HG03432 (cell line): ENCODE measurements around the gene RGS8.
A peak's percentile ranks its signal among the peaks of the same experiment; 100 is the strongest.

ENCODE experiments used
- ATAC-seq: cut with Tn5 transposase; IDR thresholded peaks from one replicate; pipeline ENCODE4 v1.9.1; 2021; ENCODE audit warnings: mild to moderate bottlenecking, moderate library complexity; ENCODE audit not compliant: unreplicated experiment

RGS8 gene, protein sequence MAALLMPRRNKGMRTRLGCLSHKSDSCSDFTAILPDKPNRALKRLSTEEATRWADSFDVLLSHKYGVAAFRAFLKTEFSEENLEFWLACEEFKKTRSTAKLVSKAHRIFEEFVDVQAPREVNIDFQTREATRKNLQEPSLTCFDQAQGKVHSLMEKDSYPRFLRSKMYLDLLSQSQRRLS

DNA sequence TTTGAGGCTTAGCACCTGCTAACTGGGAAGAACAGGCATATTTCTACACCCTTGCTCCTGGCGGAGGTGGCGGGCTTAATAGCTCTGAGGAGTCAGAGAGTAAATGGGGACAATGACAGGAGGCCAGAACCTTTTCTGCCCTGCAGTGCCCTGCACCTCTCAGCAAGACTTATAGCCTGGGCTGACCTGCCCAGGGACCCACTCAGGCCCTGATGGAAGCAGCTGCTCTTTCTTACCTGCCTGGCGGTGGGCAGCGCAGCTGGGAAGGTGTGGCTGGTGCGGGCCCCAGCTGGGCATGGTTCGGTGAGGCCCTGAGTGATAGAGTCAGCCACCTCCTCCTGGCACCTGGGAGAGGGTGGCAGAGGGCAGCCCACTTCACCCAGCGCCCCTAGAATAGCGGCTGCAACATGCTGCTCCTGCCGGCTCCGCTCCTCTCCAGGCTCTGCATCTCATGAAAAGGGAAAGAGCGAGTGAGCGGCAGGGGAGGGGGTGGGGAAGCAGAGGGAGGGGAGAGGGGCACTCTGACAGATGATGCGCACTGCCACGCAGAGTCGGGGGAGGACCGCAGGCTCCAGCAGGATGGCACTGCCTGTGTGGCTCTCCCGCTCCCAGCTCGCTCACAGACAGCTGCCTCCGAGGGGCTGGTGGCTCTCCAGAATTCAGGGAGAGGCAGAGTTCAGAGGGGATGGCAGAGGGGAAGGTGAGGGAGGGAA lies at the start of gene RGS8:
Gene RGS8 (minus strand): TSS at position 472 of the 713 bp plus-strand sequence. CDS start 14,938 bp downstream, outside the sequence.
- ATAC-seq, result no peak

DNA sequence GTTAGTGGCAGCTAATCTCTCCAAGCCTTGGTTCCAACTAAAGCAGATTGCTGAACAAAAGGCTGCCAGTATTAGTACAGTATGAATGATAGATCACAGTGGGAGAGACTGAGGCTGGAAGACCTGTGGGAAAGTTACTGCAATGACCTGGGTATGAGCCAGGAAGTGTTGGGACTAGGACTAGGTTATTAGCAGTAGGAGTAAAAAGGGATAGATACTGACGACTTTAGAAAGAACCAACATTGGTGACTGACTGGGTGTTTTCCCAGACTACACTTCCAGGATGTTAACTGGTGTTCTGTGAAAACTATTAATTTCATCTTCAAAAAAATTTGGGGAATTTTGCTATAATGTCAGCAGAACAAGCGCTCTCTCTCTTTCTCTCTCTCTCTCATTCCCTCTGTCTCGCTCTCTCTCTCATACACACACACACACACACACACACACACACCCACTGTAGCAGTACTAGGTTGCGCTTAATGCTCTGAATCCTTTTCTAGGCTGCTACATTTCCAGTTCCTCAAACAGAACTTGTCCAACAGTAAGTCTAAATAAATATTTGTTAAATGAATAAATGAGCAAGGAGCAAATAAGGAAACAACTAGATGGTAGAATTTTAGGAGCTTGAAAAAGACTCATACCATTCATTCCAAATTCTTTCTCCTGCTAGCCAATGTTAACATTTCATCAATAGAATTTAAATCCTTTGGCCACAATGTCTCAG lies 47.6 kb upstream of the RGS8 start:
- ATAC-seq, result no peak

DNA sequence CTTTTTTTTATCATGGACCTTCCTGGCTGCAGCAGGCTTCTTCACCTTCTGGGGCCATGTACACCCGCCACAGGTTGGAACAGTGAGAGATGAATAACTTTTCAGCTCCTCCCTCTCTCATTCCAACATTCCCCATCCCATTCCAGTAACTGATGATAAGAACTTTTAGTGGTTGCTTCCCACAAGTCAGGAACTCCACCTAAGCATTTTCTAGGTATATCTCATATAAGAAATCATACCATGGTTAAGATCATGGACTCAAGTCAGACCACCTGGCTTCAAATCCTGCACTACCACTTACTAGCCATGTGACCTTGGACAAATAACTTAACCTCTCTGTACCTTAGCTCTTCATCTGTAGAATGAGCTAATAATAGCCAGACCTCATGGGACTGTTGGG lies 42.5 kb upstream of the RGS8 start:
- no peak for ATAC-seq

DNA sequence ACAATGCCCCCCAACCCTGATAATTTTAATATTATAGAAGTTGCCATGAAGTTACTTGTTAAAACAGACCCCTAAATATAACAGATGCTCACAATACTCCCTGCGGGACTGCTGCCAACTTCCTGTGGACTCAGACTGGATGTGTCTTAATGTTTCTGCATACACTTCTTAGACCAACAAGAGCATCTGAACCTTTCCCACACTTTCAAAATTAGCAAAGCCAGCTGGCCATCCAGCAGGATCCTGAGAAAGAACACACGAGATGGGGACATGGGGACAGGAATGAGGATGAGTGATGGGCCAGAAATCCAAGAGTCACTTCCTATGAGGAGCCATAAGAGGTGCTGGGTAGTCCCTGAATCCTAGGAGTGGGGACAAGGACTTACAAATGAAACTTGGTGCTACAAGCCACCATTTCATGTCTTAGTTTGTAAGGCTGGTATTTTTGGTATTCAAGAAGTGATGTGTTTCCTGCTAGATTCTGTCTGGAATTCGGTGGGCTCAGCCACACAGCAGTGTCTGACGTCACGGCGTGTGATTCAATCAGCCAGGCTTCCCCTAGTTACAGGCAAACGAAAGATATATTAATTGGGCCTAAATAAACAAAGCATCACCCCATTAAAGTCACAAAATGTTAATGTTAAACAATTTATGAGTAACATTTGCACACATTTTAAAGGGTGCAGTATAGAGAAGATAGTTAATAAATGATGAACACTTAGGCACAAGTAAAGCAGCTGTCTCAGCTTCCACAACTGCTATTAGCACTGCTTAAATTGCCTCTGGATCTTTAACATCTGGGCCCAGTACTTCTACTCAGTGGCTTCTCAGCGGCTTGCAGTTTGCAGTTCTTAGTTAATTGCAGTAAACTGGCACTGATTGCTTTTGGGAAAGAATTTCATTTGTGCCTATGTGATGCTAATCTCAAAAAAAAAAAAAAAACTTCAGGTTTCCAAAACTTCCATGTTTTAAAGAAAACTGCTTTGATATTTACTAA lies 41.2 kb upstream of the RGS8 start:
- ATAC-seq, result no peak

DNA sequence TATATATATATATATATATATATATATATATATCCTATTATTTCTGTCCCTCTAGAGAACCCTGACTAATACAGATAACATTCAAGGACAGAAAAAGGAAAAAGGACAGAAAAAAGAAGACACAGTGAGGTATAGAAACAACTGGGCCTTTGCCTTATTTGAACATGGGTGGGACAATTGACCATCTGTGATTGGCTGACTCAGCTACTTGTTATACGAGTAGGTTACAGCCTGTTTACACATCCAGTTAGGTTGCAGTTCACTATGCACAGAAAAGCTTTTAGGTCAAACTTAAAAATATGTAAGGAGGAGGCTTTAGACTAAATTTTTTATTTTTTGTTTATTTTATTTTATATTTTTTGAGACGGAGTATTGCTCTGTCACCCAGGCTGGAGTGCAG lies 39.8 kb upstream of the RGS8 start:
- no peak for ATAC-seq

DNA sequence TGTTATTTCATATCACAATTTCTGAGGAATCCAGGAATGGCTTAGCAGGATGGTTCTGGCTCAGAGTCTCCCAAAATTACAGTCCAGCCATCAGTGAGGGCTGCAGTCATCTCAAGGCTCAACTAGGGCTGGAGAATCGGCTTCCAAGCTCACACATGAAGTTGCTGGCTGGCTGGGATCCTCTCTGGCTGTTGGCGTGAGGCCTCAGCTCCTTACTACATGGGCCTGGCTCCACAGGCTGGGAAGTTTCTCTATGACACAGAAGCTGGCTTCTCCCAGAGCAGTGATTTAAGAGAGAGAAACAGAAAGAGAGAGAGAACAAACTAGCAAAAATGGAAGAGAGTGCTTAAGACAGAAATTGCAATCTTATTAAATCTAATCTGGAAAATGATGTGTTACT lies 38.8 kb upstream of the RGS8 start:
- no peak for ATAC-seq

DNA sequence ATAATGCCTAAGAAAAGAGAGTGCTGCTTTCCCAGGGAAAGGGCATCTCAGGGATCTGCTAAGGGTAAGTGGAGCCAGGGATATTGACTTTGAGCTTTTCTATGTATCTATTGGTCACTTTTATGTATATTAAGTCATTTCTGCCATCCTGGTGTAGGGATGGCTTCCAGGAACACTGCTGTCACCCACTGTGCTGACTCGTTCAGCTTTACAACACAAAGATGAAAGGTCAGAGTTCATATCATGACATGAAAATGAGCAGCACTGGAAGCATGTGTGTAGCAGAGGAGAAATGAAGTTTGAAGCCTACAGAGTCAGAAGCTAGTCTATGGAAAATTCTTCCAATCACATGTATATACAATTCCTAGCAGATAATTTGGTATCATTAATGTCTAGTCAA lies 37.1 kb upstream of the RGS8 start:
- no peak for ATAC-seq

DNA sequence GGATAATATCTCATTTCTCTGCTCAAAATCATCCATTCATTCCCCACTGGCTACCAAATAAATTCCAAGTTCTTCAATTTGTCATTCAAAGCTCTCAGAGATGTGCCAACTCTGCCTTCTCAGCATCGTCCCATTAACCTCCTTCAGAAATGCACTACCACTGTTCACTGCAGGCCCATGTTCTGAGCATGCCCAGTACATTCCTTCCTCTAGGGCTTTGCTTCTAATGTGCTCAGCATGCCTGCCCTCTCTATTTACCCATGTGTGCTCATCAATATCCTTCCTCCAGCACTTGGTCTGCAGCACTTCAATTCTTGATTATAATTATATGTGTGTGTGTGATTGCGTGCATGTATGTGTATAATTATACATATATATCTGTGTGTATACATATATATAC lies 36.1 kb upstream of the RGS8 start:
- no peak for ATAC-seq

DNA sequence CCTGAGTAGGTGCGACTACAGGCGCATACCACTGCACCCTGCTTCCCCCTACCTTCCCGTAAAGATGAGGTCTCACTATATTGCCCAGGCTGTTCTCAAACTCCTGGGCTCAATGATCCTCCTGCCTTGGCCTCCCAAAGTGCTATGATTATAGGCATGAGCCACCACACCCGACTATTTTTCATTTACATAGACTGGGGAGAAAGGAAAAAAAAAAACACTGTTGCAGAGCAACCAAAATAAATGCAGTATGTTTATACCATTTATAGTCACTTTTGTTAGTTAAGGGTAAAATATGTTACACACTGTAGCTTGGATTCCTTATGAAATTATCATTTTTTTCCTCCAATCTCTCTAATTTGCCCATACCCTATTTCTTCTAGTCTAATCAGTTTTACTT lies 35.2 kb upstream of the RGS8 start:
- no peak for ATAC-seq

DNA sequence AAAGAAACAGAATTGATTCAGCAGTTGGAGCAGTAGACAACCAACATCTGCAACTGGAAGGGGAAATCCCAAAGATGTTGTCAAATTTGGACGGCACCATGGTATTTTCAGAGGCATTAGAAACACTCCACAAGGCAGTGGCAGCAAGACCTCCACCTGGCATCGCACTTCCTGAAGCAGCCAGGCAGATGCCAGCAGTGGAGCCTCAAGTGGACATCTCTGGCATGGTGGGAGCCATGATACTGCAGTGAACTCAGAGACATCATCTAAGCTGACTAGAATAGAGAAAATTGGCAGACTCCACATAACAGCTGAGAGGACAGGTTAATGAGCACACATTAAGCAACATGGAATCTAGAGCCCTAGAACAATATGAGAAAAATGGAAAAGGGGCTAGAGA lies 33.9 kb upstream of the RGS8 start:
- ATAC-seq, result no peak

DNA sequence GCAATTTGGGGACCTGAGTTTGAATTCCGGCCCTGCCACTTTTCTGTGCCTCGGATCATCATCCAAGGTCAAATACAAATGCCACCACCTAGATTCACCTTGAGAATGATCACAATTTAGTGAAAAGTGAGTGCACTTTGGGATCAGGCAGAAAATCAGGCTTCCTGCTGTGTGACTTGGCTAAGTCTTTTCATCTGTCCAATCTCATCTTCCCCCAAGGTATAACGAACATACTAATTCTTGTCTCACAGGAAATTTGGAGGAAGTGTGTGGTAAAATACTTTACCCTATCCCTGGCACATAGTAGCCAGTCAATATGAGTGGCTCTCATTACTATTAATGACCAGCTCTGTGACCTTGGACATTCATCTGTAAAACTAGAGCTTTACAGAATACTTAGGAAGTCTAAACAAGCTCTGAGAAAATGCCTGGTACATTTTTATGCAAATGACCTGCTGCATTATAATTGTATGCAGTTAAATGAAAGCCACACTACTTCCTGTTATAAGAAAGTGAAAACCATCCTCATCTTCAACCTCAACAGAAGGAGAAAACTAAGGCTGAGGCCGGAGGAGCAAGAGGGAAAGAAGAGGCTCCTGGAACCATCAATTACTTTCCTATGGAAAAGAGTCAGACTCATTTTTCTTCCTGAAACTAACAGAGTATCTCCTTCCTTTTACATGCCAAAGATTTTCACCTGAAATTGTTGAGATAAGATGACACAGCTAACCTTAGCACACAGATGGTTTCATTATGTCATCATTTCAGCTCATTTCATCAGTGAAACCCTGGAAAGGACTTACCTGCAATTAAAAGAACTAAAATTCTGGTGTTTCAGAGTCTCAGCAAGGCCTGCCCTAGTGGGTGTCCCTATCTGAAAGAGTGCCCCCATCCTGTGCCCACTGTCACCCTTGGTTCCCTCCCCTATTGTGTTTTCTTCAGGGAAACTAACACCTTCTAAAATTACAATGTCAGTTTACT lies 32.6 kb upstream of the RGS8 start:
- ATAC-seq, result peak; percentile 62

DNA sequence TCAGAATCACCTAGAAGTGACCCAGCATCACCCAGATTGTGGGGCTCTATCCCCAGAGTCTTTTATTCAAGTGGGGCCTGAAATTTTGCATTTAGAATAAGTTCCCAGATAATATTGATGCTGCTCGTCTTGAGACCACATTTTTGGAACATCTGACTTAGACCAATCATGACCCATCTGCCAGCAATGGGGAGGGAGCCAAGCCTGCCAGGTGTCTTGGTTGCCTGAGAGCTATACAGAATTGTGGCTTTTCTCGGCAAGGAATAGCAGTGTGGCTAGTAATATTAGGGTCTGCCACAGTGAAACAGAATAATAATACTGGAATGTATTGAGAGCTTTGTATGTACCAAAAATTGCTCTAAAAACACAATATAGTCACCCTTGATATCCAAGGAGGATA lies 31.1 kb upstream of the RGS8 start:
- no peak for ATAC-seq

DNA sequence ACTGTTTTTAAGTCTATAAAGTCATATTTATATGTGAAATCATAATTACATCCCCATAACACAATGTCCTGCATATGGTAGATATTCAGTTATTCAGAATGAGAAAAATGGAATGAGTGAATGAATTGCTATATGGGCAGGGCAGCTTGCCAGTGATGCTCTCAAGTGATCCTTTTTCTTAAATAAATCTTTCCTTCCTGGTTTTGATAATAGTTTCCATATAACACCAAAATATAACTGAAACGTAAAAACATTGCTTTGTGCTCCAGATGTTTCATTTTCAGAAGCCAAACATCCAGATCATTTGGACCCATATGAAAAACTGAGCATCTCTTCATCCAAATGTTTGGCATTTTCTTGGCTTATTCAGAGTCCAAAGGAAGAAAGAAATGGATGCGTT lies 30.2 kb upstream of the RGS8 start:
- ATAC-seq, result no peak

DNA sequence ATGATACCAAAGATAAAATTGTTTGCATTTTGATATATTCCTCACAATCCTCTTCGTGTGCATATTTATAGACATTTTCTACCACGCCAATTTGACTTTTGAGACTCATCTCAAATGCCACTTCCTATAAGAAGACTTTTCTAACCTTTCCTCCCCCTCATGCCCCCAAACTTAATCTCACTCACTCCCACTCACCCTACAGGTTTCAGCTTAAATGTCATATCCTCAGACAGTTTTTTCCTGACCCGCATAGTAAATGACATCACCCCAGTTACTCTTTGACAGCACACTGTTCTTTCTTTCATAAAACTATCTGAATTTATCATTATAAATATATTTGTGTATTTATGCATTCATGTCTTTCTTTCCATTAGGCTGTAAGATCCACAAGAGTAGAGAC lies 29.6 kb upstream of the RGS8 start:
- no peak for ATAC-seq

DNA sequence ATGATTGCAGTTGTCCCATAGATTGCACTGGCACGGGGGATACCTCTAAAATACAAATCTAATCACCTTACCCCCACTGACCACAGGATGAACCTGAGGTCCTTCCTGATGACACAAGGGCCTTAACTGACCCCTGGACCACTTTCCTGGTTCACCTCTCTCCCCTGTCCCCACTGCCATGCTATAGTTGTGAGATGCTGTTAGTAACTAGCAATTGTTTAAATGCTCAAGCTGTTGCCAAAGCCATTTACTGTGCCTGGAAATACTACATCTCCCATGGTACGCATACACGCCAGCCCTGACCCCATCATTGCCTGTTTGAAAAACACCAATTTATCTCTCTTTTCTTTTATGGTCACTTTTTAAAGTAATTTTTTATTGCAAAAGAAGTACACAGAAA lies 29.1 kb upstream of the RGS8 start:
- no peak for ATAC-seq

DNA sequence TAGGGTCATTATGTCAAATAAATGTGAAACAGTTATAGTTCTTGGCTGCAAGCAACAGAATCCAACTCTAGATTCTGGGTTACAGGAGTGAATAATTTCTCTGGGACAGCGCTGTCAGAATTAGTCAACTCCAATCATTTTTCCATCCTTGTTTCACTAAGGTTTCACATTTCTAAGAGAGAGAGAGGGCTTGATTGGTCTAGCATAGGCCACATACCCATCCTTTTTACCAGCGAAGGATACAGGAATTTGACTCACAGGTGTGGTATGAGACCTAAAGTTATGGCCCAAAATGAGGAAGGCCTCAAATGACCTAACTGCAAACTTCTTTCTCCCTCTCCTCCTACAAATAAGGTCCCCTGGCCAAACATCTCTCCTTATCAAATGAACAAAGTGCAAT lies 25.5 kb upstream of the RGS8 start:
- no peak for ATAC-seq

DNA sequence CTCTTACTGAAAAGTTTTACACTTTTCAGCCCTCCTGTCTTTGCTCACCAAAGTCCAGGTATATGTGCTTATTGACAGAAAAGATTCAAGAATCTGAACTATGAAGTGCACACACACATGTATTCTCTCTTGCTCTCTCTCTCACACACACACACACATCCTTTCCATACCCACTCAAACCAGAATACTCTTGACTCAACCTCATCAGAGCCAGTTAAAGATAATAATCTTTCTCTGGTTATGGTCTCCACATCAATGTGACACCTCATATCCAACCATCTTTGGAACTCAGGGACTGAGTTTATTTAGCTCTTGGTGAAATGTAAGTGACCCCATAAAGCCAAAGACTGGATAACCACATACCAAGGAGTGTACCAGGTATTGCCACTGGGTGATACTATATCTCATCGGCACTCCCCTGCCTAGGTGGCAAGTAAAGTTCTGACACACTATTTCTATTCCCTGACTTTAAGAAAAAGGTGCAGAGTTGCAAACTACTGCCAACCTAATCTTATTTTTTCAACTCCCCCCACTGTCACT lies 24.9 kb upstream of the RGS8 start:
- ATAC-seq, result no peak

DNA sequence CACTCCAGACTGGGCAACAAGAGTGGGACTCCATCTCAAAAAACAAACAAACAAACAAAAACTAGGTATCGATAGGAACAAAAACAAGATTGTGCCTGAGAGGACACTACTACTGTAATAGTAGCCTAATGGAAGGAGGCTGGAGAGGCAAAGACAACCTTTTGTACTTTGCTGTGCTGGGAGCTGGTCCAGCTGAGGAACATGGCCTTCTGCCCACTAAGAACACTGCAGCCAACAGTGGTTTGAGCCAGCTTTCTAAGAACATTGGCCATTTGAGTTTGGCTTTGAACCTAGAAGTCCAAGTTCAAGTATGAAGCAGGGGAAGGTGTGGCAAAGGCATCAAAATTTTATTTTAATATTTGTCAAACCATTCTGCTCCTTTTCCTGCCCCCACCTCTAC lies 22.7 kb upstream of the RGS8 start:
- ATAC-seq, result no peak

DNA sequence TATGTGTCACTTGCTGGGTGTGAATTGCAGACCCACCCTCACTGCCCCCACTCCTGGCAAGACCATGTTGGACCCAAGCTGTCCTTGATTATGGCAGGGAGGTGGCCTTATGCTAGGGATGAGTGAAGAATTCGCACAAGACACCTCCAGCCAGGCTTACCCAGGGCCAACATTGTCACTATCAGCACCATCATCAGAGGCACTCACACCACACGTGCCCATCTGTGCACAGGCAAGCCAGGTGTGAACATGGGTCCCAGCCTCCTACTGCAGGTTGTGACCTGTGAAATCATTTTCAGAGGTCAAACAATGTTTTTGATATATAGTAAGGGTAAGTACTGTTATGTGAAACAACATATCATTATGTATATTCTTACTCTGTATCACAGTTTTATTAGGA lies 20.3 kb upstream of the RGS8 start:
- no peak for ATAC-seq

DNA sequence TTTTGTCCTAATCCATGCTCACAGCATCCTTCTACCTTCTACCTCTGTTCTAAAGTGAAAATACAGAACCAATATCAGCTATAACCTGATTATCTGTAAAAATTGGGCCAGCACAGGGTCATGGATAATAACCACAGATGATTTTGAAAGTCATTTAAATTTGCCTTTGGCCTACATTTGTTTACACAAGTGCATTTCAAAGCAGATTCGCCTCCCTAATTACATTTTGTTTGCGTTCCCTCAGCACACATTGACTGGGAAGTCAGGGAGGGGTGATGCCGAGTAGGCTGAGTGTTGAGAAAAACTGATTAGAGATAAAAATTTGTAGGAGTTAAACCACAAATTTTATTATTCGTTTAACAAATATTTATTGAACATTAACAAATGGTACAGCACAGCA lies 19.2 kb upstream of the RGS8 start:
- ATAC-seq, result no peak
